H9 (cell line): ENCODE measurements around the gene GRID1. TPM values are rescaled to one million over a fixed set of nuclear protein-coding genes. Genes with fewer than 3 reads are reported as not detected.

Experiments
- DNase-seq: peaks from one replicate; pipeline ENCODE4 v3.0.0-alpha.2; 2017
- H2AFZ ChIP-seq: one replicate; pipeline ENCODE4 v1.6.1; 2013; ENCODE audit warnings: mild to moderate bottlenecking, low read length, control low read depth, moderate library complexity
- H2AK5ac ChIP-seq: 2 replicates; pipeline ENCODE4 v1.6.1; 2013; ENCODE audit warnings: low read length, control low read depth, mixed read lengths; ENCODE audit not compliant: insufficient read length
- H2BK120ac ChIP-seq: one replicate; pipeline ENCODE4 v1.6.1; 2013; ENCODE audit warnings: low read depth, mild to moderate bottlenecking, low read length, control low read depth, inconsistent platforms; ENCODE audit not compliant: poor library complexity, severe bottlenecking
- H2BK12ac ChIP-seq: 2 replicates; pipeline ENCODE4 v1.6.1; 2013; ENCODE audit warnings: low read length, control low read depth, mixed read lengths, low read depth; ENCODE audit not compliant: insufficient read length
- H2BK15ac ChIP-seq: 2 replicates; pipeline ENCODE4 v1.6.1; 2013; ENCODE audit warnings: low read depth, low read length, control low read depth
- H2BK20ac ChIP-seq: one replicate; pipeline ENCODE4 v1.6.1; 2013; ENCODE audit warnings: low read depth, mild to moderate bottlenecking, low read length, control low read depth, inconsistent platforms; ENCODE audit not compliant: poor library complexity, severe bottlenecking
- H2BK5ac ChIP-seq: 2 replicates; pipeline ENCODE4 v1.6.1; 2013; ENCODE audit warnings: low read length, control low read depth, mixed read lengths; ENCODE audit not compliant: insufficient read length
- H3K14ac ChIP-seq: 2 replicates; pipeline ENCODE4 v1.6.1; 2013; ENCODE audit warnings: low read length, control low read depth; ENCODE audit not compliant: insufficient read depth
- H3K18ac ChIP-seq: 2 replicates; pipeline ENCODE4 v1.6.1; 2013; ENCODE audit warnings: low read depth, mild to moderate bottlenecking, mixed read lengths, low read length, control low read depth; ENCODE audit not compliant: insufficient read length
- H3K23ac ChIP-seq: 2 replicates; pipeline ENCODE4 v1.6.1; 2013; ENCODE audit warnings: low read length, control low read depth, mixed read lengths, low read depth; ENCODE audit not compliant: insufficient read length
- H3K23me2 ChIP-seq: 2 replicates; pipeline ENCODE4 v1.6.1; 2013; ENCODE audit warnings: low read depth, mild to moderate bottlenecking, mixed read lengths, low read length, control low read depth; ENCODE audit not compliant: insufficient read length, poor library complexity, severe bottlenecking
- H3K27ac ChIP-seq: 2 replicates; pipeline ENCODE4 v1.5.1; 2013; ENCODE audit warnings: low read length, control low read depth, mixed read lengths, low read depth; ENCODE audit not compliant: insufficient read length
- H3K27me3 ChIP-seq: 2 replicates; pipeline ENCODE4 v1.6.1; 2013; ENCODE audit warnings: low read length, control low read depth, inconsistent platforms; ENCODE audit not compliant: insufficient read depth
- H3K4ac ChIP-seq: 2 replicates; pipeline ENCODE4 v1.6.1; 2013; ENCODE audit warnings: low read depth, mild to moderate bottlenecking, control low read depth, inconsistent platforms, low read length, moderate library complexity
- H3K4me1 ChIP-seq: 2 replicates; pipeline ENCODE4 v1.6.1; 2013; ENCODE audit warnings: low read length, control low read depth, inconsistent platforms; ENCODE audit not compliant: insufficient read depth
- H3K4me2 ChIP-seq: 2 replicates; pipeline ENCODE4 v1.6.1; 2013; ENCODE audit warnings: low read length, control low read depth, mixed read lengths; ENCODE audit not compliant: insufficient read length, insufficient read depth
- H3K56ac ChIP-seq: 2 replicates; pipeline ENCODE4 v1.6.1; 2013; ENCODE audit warnings: low read depth, mild to moderate bottlenecking, mixed read lengths, low read length, control low read depth; ENCODE audit not compliant: insufficient read length
- H3K79me1 ChIP-seq: 2 replicates; pipeline ENCODE4 v1.6.1; 2013; ENCODE audit warnings: low read depth, mild to moderate bottlenecking, moderate library complexity, low read length, control low read depth, inconsistent platforms; ENCODE audit not compliant: insufficient read depth, poor library complexity, severe bottlenecking
- H3K79me2 ChIP-seq: 2 replicates; pipeline ENCODE4 v1.6.1; 2013; ENCODE audit warnings: low read length, control low read depth, inconsistent platforms; ENCODE audit not compliant: insufficient read depth
- H3K9ac ChIP-seq: 2 replicates; pipeline ENCODE4 v1.6.1; 2013; ENCODE audit warnings: low read length, control low read depth, mixed read lengths; ENCODE audit not compliant: insufficient read length; ENCODE audit errors: extremely low read depth
- H3K9me3 ChIP-seq: one replicate; pipeline ENCODE4 v1.6.1; 2013; ENCODE audit warnings: low read depth, low read length, inconsistent platforms; ENCODE audit not compliant: control insufficient read depth
- H3T11ph ChIP-seq: one replicate; pipeline ENCODE4 v1.6.1; 2013; ENCODE audit warnings: mild to moderate bottlenecking, low read length, control low read depth, inconsistent platforms
- H4K20me1 ChIP-seq: one replicate; pipeline ENCODE4 v1.6.1; 2013; ENCODE audit not compliant: control insufficient read depth, insufficient read length, insufficient read depth
- H4K5ac ChIP-seq: 2 replicates; pipeline ENCODE4 v1.6.1; 2013; ENCODE audit warnings: low read depth, mild to moderate bottlenecking, mixed read lengths, low read length, control low read depth; ENCODE audit not compliant: insufficient read length
- H4K8ac ChIP-seq: replicated peaks from 2 replicates; pipeline ENCODE4 v1.6.1; 2013; ENCODE audit warnings: low read length, control low read depth, mixed read lengths, low read depth; ENCODE audit not compliant: insufficient read length
- H4K91ac ChIP-seq: 2 replicates; pipeline ENCODE4 v1.6.1; 2013; ENCODE audit warnings: low read depth, mild to moderate bottlenecking, moderate library complexity, mixed read lengths, low read length, control low read depth; ENCODE audit not compliant: insufficient read length
- H3K27ac Mint-ChIP-seq, 3 experiments: 2 replicates in 2 of 3; 3 replicates in 1 of 3; pipeline ENCODE4 v1.8.0; 2020 to 2021; ENCODE audit warnings: mixed read lengths in 3 of 3, mild to moderate bottlenecking in 1 of 3, moderate library complexity in 1 of 3
- H3K27me3 Mint-ChIP-seq: 2 replicates; pipeline ENCODE4 v1.8.0; 2021; ENCODE audit warnings: low read depth, mild to moderate bottlenecking, moderate library complexity, mixed read lengths
- H3K36me3 Mint-ChIP-seq, 3 experiments: 2 replicates in 2 of 3; 3 replicates in 1 of 3; pipeline ENCODE4 v1.8.0; 2020 to 2021; ENCODE audit warnings: low read depth in 3 of 3, mixed read lengths in 3 of 3; ENCODE audit not compliant: insufficient read depth in 1 of 3
- H3K4me1 Mint-ChIP-seq, 2 experiments: 2 replicates each; pipeline ENCODE4 v1.8.0; 2020; ENCODE audit warnings: mixed read lengths in 2 of 2
- H3K4me3 Mint-ChIP-seq, 2 experiments: 2 replicates in 1 of 2; 3 replicates in 1 of 2; pipeline ENCODE4 v1.8.0; 2020 to 2021; ENCODE audit warnings: mild to moderate bottlenecking in 2 of 2, mixed read lengths in 2 of 2, moderate library complexity in 1 of 2
- H3K9me3 Mint-ChIP-seq, 2 experiments: 2 replicates in 1 of 2; 3 replicates in 1 of 2; pipeline ENCODE4 v1.8.0; 2020; ENCODE audit warnings: mild to moderate bottlenecking in 2 of 2, mixed read lengths in 2 of 2, moderate library complexity in 1 of 2
- WGBS: extraction: QIAGEN DNeasy Blood & Tissue Kit; methylation state at CpG from one replicate; pipeline ENCODE4 v1.1.7; 2013; ENCODE audit warnings: missing lambda C conversion rate, low lambda C conversion rate, mixed read lengths; ENCODE audit not compliant: insufficient read length; ENCODE audit errors: extremely low coverage; 5-methylcytosine and 5-hydroxymethylcytosine counted together
- total RNA-seq: library from RNA; stranded (reverse); gene quantifications from 2 replicates; pipeline ENCODE4 v1.2.1, GENCODE V29; 2021
- TF ChIP-seq, protein P1 (sequence below): fragments of 200-600 bp; sonication (generic); conservative IDR thresholded peaks from 3 replicates; pipeline ENCODE4 v1.8.0; 2021; ENCODE audit warnings: antibody characterized with exemption, mild to moderate bottlenecking

GRID1 gene
- total RNA-seq, 1 experiment from 2014 or later = 0.35 TPM

DNA sequence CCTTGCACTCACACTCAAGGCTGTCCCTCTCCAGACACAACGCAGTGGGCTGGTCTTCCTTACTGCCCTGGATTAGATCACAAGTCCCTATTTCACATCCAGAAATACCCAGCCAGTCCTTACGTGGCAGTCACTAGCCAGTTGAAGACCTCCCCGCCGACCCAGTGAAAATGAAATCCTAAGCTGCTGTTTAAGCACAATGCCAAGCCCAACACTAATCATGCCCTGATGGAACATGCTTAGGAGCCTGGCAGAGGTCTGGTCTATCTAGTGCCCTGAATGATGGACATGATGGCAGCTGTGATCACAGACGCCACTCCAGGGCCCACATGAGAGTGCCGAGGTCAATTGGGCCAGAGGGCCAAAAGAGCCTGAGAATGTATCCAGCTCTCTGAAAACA, 389.0 kb downstream of the GRID1 start:
- H3K79me2 ChIP-seq = no peaks in the 10 kb centered on the region
- H3K27ac Mint-ChIP-seq = peak overlapping the region in 1 of 3 experiments; percentile 79; a peak in 1 of 7 replicates
- no peaks in the 10 kb centered on the region for H3K9me3 Mint-ChIP-seq
- H4K5ac ChIP-seq = no peak overlapping the region
- no peaks in the 10 kb centered on the region for H3K27me3 ChIP-seq
- no peaks in the 10 kb centered on the region for H3K23me2 ChIP-seq
- no peak overlapping the region for H2BK20ac ChIP-seq
- H3K4ac ChIP-seq = no peak overlapping the region
- no peak overlapping the region for H3K56ac ChIP-seq
- no peak overlapping the region for H2BK5ac ChIP-seq
- no peak overlapping the region for H2BK15ac ChIP-seq
- H3K4me2 ChIP-seq = no peak overlapping the region
- H3K23ac ChIP-seq = no peak overlapping the region
- WGBS = no CpG with 5 or more reads among the region's 6 CpGs
- H4K91ac ChIP-seq = no peak overlapping the region
- H3K4me1 Mint-ChIP-seq = peaks cover 3 to 9% of the 10 kb centered on the region in 2 experiments
- H2BK120ac ChIP-seq = no peak overlapping the region
- peak; percentile 5 for DNase-seq
- H3T11ph ChIP-seq = no peak overlapping the region
- no peak overlapping the region for H4K8ac ChIP-seq
- TF ChIP-seq, protein P1, sequence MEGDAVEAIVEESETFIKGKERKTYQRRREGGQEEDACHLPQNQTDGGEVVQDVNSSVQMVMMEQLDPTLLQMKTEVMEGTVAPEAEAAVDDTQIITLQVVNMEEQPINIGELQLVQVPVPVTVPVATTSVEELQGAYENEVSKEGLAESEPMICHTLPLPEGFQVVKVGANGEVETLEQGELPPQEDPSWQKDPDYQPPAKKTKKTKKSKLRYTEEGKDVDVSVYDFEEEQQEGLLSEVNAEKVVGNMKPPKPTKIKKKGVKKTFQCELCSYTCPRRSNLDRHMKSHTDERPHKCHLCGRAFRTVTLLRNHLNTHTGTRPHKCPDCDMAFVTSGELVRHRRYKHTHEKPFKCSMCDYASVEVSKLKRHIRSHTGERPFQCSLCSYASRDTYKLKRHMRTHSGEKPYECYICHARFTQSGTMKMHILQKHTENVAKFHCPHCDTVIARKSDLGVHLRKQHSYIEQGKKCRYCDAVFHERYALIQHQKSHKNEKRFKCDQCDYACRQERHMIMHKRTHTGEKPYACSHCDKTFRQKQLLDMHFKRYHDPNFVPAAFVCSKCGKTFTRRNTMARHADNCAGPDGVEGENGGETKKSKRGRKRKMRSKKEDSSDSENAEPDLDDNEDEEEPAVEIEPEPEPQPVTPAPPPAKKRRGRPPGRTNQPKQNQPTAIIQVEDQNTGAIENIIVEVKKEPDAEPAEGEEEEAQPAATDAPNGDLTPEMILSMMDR = no peak
- H4K20me1 ChIP-seq = no peaks in the 10 kb centered on the region
- H3K36me3 Mint-ChIP-seq = no peaks in the 10 kb centered on the region
- H3K27me3 Mint-ChIP-seq = no peaks in the 10 kb centered on the region; the same call in 1 of the 2 replicates
- H3K18ac ChIP-seq = no peak overlapping the region
- H2BK12ac ChIP-seq = no peak overlapping the region
- no peaks in the 10 kb centered on the region for H3K79me1 ChIP-seq
- no peak overlapping the region for H3K9ac ChIP-seq
- H3K9me3 ChIP-seq = no peaks in the 10 kb centered on the region
- no peak overlapping the region for H3K4me3 Mint-ChIP-seq
- H2AK5ac ChIP-seq = no peak overlapping the region
- no peak overlapping the region for H2AFZ ChIP-seq
- no peaks in the 10 kb centered on the region for H3K4me1 ChIP-seq
- no peak overlapping the region for H3K14ac ChIP-seq
- no peak overlapping the region for H3K27ac ChIP-seq
